ENCODE data around the gene PIK3R1.

GRCh38 chr5:68196876-68197275, 18.7 kb upstream of the PIK3R1 start:
- TF ChIP-seq EZH2phosphoT487 (IDR thresholded peaks at IDR 0.05; ENCODE audit: unreplicated experiment) (no peak), EZH2 (IDR thresholded peaks at IDR 0.05; ENCODE audit: low read depth, unreplicated experiment) (no peak)
